Measurements from ENCODE around the gene CENPM.

DNA sequence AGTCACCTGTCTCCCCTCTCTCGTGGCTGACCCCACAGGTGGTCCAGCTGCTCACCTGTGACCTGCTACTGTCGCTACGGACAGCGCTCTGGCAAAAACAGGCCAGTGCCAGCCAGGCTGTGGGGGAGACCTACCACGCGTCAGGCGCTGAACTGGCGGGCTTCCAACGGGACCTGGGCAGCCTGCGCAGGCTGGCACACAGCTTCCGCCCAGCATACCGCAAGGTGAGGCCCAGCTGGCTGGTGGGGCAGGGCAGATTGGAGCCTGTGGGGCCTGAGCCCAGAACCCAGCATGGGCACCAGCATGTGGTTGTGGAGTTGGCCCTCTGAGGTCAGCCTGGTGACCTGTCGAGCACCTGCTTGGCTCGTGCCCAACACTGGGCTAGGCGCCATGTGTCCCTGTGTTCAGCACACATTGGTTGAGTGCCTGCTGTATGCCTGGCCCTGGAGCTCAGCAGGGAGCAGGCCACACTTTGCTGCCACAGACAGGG is 44.0 kb downstream of the CENPM start:
- TF ChIP-seq EZH2 (IDR thresholded peaks at IDR 0.05; ENCODE audit: borderline replicate concordance, insufficient read depth, low read length, poor library complexity, severe bottlenecking) (no peak), POLR2AphosphoS5 (IDR thresholded peaks at IDR 0.05) (no peak), EP300 (conservative IDR thresholded peaks at IDR 0.05; ENCODE audit: poor library complexity, severe bottlenecking) (no peak)
- TF ChIP-seq, protein P1, sequence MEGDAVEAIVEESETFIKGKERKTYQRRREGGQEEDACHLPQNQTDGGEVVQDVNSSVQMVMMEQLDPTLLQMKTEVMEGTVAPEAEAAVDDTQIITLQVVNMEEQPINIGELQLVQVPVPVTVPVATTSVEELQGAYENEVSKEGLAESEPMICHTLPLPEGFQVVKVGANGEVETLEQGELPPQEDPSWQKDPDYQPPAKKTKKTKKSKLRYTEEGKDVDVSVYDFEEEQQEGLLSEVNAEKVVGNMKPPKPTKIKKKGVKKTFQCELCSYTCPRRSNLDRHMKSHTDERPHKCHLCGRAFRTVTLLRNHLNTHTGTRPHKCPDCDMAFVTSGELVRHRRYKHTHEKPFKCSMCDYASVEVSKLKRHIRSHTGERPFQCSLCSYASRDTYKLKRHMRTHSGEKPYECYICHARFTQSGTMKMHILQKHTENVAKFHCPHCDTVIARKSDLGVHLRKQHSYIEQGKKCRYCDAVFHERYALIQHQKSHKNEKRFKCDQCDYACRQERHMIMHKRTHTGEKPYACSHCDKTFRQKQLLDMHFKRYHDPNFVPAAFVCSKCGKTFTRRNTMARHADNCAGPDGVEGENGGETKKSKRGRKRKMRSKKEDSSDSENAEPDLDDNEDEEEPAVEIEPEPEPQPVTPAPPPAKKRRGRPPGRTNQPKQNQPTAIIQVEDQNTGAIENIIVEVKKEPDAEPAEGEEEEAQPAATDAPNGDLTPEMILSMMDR (IDR thresholded peaks at IDR 0.05; ENCODE audit: poor library complexity, severe bottlenecking) = no peak

All from neural cell (in vitro differentiated cells).